Measurements from ENCODE around the gene SNX32.
A peak's percentile ranks its signal among the peaks of the same experiment; 100 is the strongest.
"Not testable (repeated sequence)": the region's sequence is repeated elsewhere in the genome, so short reads cannot be mapped to it uniquely, and the experiment has no call there.

SNX32 gene

DNA sequence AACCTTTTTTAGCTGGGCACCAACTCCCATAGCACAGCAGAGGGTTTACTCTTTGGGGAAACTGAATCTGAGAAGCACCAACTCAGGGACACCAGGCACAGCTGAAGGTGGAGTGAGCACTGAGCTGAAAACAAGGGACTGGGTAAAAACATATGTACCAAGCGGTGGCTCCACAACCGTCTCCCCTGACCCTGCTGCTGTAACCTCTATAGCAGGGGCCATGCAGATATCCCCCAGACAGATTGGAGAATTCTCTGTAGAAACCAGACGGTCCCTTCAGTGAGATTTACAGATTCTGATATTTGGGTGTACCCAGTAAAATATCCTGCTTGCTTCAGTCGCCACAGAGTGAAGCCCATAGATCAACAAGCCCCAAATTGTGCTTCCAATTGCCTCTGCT lies 4.3 kb upstream of the SNX32 start:
- DNase-seq (ENCODE audit: low spot score) = no peak

GRCh38 chr11:65832231-65832630 lies 1.5 kb upstream of the SNX32 start:
- not testable (repeated sequence) for DNase-seq (ENCODE audit: low spot score)

GRCh38 chr11:65834202-65834601 lies 439 bp downstream of the SNX32 start:
- no peak for DNase-seq (ENCODE audit: low spot score)

- no peak for DNase-seq (ENCODE audit: low spot score)
Observed at GRCh38 chr11:65842144-65842543, 8.4 kb downstream of the SNX32 start.

- DNase-seq (ENCODE audit: low spot score) = no peak
Observed at GRCh38 chr11:65843811-65844210, 10.0 kb downstream of the SNX32 start.

- no peak for DNase-seq (ENCODE audit: low spot score)
Observed at GRCh38 chr11:65844231-65844872, 10.6 kb downstream of the SNX32 start.

DNA sequence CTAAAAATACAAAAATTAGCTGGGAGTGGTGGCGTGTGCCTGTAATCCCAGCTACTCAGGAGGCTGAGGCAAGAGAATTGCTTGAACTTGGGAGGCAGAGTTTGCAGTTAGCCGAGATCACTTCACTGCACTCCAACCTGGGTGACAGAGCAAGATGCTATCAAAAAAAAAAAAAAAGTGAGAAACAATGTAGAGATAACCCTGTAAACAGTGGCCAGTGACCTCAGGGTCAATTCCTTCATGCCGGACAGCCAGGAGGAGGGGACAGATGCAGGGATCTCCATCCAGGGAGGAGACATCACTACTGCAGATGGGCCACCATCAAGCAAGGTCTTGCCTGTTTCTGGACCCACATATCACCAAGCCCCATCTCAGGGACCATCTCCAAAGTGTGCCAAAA lies 14.0 kb downstream of the SNX32 start:
- DNase-seq (ENCODE audit: low spot score) = no peak

DNA sequence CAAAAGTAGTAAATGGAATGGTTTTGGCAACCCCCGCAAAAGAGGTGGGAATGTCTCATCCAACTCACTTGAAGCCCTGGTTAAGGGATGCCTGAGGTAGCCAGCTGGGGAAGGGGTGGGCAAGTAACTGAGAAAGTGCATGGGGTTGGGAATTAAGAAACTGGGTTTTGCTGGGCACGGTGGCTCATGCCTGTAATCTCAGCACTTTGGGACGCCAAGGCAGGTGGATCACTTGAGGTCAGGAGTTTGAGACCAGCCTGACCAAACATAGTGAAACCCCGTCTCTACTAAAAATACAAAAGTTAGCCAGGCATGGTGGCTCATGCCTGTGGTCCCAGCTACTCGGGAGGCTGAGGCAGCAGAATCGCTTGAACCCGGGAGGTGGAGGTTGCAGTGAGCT lies 14.9 kb downstream of the SNX32 start:
- DNase-seq (ENCODE audit: low spot score) = peak; percentile 9

- DNase-seq (ENCODE audit: low spot score) = no peak
Observed at GRCh38 chr11:65849366-65849765, 15.6 kb downstream of the SNX32 start.

DNA sequence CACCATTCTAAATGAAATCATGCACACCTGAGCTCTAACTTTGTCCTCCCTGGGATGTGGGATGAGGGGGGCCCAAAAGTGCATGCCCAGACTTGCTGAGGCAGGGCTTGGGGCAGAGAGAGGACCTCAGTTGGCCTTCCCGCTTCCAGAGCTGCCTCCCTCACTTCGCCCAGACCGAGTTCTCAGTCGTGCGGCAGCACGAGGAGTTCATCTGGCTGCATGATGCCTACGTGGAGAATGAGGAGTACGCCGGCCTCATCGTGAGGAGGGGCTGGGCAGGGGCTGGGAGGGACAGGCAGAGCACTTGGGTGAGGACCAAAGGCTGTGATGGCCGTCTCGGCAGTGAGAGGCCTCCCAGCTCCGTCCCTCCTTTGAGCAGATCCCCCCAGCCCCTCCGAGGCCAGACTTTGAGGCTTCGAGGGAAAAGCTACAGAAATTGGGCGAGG lies 16.0 kb downstream of the SNX32 start:
- DNase-seq (ENCODE audit: low spot score) = no peak

DNA sequence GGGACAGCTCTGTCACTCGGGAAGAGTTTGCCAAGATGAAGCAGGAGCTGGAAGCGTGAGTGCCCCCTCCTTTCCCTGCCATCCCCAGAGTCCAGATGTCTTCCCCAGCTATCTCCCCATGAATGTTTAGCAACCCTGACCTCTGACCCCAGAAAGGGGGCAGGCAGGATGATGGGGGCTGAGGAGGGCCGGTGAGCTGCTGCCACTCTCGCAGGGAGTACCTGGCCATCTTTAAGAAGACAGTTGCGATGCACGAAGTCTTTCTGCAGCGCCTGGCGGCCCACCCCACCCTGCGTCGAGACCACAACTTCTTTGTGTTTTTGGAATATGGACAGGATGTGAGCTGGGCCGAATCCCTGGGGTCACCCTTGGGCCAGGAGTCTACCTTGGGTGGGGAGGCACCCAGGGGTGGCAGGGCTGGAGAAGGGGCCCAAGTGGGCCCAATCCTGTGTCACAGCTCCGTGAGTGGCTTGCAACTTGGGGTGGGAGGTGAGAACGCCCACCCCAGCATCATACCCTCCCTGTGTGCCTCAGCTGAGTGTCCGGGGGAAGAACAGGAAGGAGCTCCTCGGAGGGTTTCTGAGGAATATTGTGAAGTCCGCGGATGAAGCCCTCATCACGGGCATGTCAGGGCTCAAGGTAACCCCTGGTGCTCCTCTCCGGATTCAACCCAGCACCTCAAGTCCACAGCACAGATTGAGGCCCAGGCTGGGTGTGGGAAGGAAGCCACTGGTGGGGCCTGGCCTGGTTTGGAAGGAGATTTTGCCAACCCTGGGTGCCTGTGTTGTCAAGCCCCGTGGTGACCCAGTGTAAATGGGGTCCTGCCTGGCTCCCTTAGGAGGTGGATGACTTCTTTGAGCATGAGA lies 16.7 kb downstream of the SNX32 start:
- no peak for DNase-seq (ENCODE audit: low spot score)

DNA sequence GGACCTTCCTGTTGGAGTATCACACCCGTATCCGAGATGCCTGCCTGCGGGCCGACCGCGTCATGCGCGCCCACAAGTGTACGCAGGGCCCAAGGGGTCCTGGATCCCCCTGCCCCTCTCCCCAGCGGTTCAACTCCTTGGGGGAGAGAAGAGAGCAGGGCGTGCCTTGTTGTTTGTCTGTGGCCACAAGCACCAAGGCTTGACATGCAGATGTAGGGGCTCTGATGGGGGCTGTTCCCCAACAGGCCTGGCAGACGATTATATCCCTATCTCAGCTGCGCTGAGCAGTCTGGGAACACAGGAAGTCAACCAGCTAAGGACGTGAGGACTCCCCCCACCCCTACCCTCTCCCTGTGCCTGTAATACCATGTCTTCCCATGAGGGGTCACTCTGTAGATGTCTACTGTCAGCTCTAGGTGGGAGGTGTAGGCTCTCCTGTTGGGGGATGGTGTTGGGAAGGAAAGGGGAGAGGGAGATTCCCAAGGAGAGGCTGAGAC lies 17.4 kb downstream of the SNX32 start:
- DNase-seq (ENCODE audit: low spot score) = peak; percentile 32

DNA sequence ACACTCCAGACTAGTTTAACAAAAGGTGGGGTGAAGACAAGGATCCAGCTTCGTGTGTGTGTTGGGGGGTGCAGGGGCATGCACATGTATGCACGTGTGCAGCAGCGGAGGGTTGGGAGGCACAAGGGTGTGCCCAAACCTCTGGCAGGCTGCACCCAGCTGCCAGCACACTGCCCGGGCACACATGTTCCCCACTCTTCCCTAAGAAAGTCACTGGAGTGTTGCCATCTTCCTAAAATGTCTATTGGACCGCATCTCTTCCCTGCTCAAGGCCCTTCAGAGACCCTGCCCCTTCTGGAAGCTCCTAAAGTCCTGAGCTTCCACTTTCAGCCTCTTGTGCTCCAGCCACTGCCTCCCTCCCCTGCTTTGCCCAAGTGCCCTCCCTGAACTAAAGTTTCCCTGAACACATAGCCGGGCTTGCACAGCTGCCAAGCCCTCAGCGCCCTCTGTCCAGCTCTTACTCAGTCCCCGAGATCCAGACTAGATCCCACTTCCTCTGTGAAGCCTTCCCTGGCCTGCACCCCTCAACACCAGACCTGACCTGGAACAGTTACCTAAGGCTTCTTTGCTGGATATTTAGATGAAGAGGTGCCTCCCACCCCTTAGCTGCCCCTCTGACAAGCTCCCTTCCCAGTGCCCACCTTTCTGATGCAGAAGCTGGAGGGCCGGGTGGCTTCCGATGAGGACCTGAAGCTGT lies 18.2 kb downstream of the SNX32 start:
- peak; percentile 4 for DNase-seq (ENCODE audit: low spot score)

DNA sequence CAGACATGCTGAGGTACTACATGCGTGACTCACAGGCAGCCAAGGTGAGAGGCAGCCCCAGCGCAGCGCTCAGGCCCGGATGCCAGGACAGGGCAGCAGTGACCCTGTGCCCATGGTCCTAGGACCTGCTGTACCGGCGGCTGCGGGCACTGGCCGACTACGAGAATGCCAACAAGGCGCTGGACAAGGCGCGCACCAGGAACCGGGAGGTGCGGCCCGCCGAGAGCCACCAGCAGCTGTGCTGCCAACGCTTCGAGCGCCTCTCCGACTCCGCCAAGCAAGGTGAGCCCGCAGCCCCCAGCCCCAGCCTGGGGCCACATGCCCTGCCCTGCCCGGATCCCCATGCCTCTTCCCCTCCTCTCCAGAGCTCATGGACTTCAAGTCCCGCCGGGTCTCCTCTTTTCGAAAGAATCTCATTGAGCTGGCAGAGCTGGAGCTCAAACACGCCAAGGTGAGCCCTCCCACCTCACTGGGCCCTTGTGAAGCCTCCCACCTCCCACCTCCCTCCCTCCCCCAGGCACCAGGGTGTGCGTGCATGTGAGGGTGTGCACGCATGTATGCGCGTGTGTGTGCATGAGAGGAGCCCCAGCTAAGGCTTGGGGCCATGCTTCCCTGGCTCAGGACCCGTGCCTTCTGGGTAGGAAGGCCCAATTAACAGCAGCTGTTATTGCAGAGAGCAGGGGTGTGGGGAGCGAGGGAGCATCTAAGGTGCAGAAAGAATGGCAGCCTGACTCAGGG lies 18.9 kb downstream of the SNX32 start:
- DNase-seq (ENCODE audit: low spot score) = no peak

DNA sequence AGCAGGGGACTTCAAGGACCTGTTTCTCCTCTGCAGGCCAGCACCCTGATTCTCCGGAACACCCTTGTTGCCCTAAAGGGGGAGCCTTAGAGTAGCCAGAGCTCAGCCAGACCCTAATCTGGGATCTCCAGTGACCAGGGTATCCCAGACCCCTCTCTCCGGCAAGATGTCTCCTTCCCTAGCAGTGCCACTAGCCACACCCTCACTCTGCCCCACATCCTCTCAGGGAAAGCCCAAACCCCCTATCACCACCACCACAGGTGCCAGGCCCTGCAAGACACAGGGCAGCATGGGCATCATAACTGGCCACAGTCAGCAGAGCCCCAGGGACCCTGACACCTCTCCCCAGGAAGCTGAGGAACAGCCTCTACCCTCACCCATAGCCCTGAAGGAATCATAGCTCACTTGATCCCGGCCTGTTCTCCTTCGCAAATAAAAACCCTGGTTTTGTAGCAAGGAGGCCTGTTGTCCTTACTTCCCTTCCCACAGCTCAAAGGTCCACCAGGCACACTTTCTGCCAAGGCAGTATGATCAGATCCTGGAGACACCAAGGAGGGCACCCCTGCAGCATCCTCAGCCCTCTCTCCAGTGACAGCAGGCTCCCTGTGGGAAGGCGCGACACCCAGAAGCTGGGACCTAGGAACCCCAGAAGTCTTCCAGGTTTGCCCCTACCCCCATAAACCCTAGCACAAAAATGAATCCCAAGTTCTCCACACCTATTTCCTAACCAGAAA lies 19.6 kb downstream of the SNX32 start:
- DNase-seq (ENCODE audit: low spot score) = no peak

DNA sequence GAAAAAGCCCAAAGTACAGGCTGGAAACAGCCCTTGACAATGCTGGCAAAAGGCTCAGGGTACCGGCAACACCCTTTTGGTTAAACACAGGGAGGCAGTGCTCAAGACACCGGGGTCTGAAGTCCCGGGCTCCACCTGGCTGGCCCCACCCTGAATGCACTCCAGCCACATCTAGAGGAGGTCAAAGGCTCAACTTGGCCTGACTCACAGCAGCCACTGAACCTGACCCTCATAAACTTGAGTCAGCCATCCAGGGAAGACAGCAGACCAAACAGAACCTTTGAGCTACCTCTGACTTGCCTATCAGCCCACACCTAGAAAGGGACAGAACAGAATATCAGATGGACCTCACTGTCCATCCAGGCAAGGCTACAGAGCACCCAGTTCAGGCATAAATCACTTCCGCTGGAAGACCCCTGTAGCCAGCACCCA lies 20.4 kb downstream of the SNX32 start:
- DNase-seq (ENCODE audit: low spot score) = no peak

- DNase-seq (ENCODE audit: low spot score) = no peak
Observed at GRCh38 chr11:65854852-65855837, 21.4 kb downstream of the SNX32 start.

DNA sequence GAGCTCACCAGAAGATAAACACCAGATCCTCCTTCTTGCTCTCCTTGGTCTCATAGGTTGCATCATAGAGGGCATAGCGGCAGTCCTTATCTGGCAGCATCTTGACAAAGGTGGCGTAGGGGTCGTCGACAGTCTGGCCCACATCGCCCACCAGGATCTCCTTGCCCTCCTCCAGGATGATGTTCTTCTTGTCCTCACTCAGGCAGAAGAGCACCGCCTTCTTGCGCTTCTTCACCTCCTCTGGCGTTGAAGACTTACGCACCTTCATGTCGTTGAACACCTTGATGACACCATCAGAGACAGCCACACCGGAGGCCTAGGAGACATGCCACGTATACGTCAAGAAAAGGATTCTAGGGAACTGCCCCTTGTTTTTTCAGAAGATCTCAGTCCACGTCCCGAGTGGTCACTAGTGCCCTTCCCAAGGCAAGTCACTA lies 22.2 kb downstream of the SNX32 start:
- no peak for DNase-seq (ENCODE audit: low spot score)

DNA sequence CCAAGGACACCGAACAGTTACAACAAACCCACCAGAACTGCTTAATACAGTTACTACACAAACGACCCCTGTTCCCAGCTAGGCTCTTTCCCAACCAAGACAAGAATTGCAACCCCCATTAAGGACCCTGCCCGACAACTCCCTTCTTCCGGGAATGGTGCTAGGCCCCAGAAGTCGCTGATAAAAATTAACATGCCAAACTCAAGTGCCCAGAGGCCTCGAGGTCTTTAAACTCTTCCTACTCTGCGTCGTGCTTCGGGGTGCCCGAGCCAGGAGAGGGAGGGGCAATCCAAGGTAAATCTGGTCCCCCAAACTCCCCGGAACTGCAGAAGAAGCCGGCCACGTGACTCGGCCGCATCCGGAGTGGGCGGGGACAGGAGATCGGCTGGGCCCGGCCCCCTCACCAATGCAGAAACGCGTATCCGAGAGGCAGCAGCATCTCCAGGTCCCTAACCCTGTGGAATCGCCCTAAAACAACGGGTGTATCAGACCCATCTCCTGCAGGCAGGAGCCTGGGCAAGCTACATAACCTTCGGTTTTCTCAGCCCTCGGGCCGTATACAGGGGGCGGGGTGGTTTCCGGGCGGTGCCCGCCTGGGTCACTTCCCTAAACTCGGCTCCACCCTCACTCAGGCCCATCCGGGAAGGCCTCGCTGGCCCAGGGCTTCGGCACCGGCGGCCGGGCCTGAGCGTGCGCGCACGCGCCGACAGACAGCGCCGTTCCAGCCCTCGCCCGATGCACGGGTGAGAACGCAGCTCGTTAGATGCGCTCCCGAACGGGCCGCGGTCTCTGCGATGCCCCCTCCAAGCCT lies 23.1 kb downstream of the SNX32 start:
- DNase-seq (ENCODE audit: low spot score) = peak; percentile 83

All from AG20443 (cell line).